Medulla oblongata (tissue), 1 donor: ENCODE results near the gene ALOX5.
"Not testable (repeated sequence)": the region's sequence is repeated elsewhere in the genome, so short reads cannot be mapped to it uniquely, and the experiment has no call there.

Experiments
- DNase-seq: peaks from one replicate; pipeline ENCODE4 v3.0.0-alpha.2; 2015; ENCODE audit errors: extremely low spot score

The ALOX5 gene

DNA sequence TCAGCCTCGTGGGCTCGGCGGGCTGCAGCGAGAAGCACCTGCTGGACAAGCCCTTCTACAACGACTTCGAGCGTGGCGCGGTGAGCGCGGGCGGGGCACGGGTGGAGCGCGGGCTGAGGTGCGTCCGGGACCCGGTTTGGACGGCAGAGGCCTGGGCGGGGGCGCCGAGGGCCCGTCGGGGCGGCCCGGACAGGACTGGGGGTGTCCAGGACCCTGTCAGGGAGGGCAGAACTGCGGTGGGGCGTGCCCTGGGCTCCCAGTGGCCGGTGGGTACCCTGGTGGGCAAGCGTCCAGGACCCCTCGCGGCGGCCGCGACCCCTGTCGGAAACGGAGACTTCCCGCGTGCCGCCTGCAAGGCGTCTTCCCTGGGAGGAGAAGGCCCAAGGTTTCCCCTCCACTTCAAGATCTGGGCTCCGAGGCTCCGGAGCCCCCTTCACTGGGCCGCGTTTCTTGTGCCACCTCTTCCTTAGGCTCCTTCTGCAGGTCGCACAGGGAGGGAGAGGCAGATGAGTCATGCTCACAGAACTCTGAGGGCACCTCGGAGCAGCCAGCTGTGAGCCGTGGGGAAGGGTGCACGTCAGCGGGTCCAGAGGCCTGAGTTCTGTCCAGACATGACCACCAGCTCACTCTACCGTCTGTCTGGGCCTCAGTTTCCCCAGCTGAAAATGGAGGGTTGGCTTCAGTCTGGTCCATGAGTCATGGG is 485 bp downstream of the ALOX5 start:
- DNase-seq, result no peak

- no peak for DNase-seq
Observed at GRCh38 chr10:45375101-45375500, 1.1 kb downstream of the ALOX5 start.

GRCh38 chr10:45375716-45376231 is 1.8 kb downstream of the ALOX5 start:
- DNase-seq, result peak; percentile 25

DNA sequence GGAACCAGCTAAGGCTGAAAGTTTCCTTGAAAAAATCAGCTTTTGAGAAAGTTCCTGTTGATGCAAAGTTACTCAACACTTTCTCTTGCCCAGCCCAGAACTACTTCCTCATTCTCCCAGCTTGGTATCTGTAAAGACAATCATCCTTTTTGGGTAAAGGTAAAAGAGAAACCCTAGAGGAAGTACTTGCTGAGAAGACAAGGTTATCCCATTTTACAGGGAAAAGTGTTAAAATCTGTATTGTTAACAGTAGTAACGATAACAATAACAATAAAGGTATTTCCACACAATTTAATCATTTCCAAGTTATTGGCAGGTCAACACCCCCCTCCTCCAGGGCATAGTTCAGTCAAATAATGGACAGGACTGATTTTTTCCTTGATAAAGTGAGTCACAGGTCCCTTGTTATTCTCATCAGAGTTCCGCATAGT is 2.4 kb downstream of the ALOX5 start:
- DNase-seq, result peak; percentile 46

GRCh38 chr10:45377321-45377720 is 3.3 kb downstream of the ALOX5 start:
- DNase-seq, result no peak

- no peak for DNase-seq
Observed at GRCh38 chr10:45377858-45378257, 3.8 kb downstream of the ALOX5 start.

DNA sequence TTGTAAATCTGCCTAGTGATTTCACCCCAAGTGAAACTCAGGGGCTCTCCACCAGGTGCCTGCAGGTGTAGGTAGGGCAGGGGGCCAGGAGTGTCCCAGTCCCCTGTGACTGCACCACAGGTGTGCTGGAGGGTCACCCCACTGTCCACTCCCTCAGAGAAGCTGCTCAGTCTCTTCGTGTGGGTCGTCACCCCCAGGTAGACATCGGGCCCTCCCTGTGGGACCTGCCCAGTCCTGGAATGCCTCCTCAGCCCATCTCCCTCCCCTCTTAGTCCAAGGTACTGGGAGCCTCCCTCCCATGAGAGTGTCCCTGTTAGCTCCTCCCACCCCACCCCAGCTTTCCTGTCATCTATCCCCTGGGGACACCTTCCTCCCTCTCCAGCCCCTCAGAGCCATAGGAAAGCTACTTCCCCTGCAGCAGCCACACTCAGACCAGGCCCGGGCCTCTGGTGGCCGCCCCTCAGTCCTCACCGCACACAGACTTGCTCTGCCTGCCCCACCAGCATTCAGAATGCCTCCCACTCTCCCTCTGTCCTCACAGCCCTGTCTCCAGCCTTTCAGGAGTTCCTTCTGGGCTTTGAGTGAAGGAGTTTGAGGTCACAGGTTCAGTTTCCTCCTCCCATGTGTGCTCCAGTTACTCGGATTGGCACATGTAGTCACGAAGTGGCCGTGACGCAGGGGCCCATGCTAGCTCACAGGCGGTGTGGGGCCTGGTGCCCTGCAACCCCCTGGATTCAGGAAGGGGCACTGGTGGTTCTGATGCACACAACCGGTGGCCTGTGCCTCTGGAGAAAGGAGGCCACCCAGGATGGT is 5.1 kb downstream of the ALOX5 start:
- no peak for DNase-seq

DNA sequence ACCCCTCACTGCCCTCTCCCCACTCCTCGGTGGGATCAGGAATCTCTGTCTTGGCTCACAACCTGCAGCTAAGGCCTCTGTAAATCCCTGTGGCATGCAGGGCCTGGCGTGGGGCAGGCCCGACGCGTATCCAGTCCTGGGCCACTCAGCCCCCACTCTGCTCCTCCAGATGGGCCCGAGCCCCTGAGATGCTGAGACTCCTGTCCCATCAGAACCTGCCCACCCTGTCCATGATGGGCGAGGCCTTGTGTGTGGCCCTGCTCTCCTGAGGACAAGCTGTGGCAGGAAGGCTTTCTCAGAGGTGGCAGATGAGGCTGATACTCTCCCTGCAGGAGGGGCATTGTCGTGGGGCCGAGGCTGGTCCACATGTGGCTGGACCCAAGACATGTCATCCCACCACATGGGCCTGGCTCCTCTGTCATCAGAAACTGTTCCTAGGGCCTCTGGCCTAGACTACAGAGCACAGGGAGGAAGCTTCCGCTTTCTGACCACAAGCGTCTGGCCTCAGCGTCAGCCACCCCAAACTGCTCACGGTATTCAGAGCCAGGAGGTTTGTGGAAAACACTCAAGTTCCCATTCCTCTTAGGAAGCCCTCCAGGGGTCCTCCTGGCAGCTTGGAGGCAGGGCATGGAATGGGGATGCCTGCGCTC is 6.0 kb downstream of the ALOX5 start:
- peak; percentile 75 for DNase-seq

GRCh38 chr10:45380903-45381620 is 7.0 kb downstream of the ALOX5 start:
- no peak for DNase-seq

DNA sequence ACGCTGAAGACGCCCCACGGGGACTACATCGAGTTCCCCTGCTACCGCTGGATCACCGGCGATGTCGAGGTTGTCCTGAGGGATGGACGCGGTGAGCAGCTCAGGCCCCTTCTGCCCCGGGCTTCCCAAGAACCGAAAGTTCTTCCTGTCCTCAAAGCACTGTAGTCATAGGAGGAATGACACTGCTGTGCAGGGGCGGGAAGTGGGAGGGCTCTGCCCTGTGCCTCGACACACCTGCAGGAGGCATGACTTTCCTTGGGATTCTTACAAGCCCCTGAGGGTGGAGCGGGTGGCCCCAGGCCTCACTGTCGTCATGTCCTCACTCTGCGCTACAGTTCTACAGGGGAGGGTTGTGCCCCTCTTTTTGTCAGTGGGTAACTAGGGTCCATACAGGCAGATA is 8.6 kb downstream of the ALOX5 start:
- DNase-seq, result no peak

DNA sequence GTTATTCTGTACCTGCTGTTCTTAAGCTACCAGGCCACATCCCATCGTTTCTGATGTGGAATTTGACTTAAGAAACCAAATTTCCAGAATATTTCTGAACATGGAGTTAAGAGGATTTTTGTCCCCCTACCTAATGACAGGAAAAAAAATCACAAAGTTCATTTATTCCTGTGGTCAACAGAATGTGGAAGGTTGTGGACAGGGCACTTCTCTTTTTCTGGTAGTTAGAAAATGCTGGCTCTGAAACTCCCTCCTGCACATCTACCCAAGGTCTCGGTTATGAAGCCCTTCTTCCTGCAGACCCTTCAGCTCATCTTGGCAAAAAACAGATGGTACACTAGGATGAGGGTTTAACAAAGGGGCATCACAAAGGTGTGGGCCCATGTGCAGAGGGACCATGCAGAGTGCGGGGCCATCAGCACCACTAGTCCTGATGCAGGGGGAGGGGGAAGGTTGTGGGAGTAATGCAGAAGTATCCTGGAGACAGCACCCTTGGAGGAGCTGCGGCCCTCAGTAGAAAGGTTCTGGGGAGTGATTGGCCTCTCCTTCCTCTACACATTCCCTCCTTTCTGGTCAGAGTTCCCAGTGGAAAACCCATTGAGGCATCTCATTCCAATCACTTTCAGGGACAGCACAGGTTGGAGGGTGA is 9.8 kb downstream of the ALOX5 start:
- DNase-seq, result peak; percentile 27

DNA sequence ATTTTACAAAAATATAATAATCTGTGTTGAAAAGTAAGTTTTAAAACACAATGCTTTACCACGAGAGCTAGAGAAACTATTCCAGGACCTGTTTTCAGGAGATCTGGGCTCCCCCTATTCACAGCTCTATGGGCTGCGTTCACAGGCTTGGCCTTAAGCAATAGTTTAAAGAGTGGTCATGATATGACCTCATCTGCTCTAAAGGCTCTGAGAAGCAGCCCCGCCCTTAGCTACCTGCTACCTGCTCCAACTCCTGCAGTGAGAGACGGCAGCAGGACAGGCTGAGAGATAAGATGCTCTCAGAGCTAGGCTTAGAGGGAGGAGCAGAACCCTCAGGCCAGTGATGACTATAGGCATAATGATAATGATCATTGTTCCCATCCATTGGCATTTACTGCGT is 12.6 kb downstream of the ALOX5 start:
- DNase-seq, result no peak

GRCh38 chr10:45387096-45387893 is 13.3 kb downstream of the ALOX5 start:
- no peak for DNase-seq

DNA sequence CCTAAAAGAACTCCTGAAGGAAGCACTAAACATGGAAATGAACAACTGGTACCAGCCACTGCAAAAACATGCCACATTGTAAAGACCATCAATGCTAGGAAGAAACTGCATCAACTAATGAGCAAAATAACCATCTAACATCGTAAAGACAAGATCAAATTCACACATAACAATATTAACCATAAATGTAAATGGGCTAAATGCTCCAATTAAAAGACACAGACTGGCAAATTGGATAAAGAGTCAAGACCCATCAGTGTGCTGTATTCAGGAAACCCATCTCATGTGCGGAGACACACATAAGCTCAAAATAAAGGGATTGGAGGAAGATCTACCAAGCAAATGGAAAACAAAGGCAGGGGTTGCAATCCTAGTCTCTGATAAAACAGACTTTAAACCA is 15.7 kb downstream of the ALOX5 start:
- DNase-seq, result not testable (repeated sequence)

DNA sequence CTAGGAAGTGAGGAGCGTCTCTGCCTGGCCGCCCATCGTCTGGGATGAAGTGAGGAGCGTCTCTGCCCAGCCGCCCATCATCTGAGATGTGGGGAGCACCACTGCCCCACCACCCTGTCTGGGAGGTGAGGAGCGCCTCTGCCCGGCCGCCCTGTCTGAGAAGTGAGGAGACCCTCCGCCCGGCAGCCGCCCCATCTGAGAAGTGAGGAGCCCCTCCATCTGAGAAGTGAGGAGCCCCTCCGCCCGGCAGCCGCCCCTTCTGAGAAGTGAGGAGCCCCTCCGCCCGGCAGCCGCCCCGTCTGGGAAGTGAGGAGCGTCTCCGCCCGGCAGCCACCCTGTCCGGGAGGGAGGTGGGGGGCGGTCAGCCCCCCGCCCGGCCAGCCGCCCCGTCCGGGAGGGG is 17.6 kb downstream of the ALOX5 start:
- DNase-seq, result not testable (repeated sequence)

DNA sequence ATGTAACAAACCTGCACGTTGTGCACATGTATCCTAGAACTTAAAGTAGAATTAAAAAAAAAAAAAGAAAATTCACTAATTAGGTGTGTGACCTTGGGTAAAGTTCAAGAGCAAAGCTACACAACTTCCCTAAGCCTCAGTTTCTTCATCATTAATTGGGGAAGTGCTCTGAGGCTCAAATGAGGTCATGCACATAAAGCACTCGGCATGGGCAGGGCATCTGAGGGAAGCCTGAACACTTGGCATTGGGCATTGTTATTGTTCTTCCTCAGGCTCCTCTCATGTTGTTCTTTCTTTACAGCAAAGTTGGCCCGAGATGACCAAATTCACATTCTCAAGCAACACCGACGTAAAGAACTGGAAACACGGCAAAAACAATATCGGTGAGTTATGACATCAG is 21.5 kb downstream of the ALOX5 start:
- no peak for DNase-seq

GRCh38 chr10:45398595-45398994 is 24.6 kb downstream of the ALOX5 start:
- DNase-seq, result no peak

- no peak for DNase-seq
Observed at GRCh38 chr10:45399113-45399512, 25.1 kb downstream of the ALOX5 start.

DNA sequence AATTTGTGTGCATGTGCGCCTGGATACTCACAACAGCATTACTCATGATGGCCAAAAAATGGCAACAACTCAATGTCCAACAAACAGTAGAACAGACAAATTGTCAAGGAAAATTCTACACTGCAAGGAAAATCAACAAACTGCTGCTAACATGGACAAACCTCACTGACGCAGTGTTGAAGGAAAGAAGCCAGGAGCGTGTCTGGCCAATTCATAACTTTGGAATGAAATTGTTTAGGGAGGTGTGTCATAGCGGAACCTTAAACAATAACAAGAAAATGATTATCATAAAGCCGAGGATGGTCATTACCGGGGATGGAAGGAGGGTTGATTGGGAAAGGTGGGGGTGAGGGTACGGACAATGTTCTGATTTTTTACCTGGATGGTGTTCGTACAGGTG is 29.1 kb downstream of the ALOX5 start:
- no peak for DNase-seq

DNA sequence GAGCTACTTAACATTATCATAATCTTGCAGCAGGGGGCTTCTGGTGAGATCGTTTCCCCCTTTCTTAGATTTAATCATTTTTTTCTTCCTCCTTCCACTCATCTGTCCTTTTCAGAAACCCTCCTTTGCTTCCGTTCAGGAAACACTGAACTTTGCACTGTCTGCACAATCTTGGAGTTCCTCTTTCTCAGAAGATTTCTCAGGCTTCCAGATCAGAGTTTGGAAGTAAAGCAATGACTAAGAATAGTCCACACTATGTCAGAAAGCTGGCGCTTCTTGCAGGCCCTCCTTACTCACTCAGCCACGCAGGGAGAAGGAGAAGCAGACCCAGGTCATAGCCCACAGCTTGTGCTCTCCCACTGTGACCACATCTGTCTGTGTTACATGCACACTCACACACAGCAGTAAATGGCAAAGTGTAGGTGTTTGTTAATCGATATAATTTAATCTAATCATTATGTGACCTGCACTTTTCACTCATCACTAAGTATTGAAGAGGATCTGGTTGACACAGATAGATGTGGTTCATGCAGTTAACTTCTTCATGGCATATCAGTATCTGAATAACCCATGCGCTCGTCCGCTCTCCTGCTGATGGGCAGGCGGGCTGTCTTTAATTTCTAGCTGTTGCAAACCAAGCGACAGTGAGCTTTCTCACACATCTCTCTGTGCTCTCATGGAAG is 30.2 kb downstream of the ALOX5 start:
- DNase-seq, result peak; percentile 80
